Breast epithelium (tissue), 4 donors: ENCODE data around the gene CDC45. TPM values are rescaled to one million over a fixed set of nuclear protein-coding genes. Genes with fewer than 3 reads are reported as not detected.

Experiments used
- DNase-seq, 2 donors: peaks; one replicate each; pipeline ENCODE4 v3.0.0-alpha.2; 2019; ENCODE audit warnings: low spot score in 2 of 2
- H3K27ac ChIP-seq, 2 donors: fragments of 200-600 bp; sonication (generic) in 1 of 2; one replicate each; pipeline ENCODE4 v1.5.1; 2016 to 2019; ENCODE audit warnings: mild to moderate bottlenecking in 1 of 2
- H3K27me3 ChIP-seq, 2 donors: fragments of 200-600 bp; sonication (generic) in 1 of 2; one replicate each; pipeline versions ENCODE4 v1.5.1 to v1.6.0; 2017 to 2019; ENCODE audit warnings: control low read depth in 1 of 2, mild to moderate bottlenecking in 1 of 2
- H3K36me3 ChIP-seq: fragments of 200-600 bp; one replicate; pipeline ENCODE4 v1.5.1; 2019
- H3K4me1 ChIP-seq, 2 donors: fragments of 200-600 bp; sonication (generic); one replicate each; pipeline ENCODE4 v1.5.1; 2016 to 2019; ENCODE audit warnings: control low read depth in 1 of 2
- H3K4me3 ChIP-seq, 3 donors: fragments of 200-600 bp; sonication (generic); 1 replicate in 2 of 3; 2 replicates in 1 of 3; pipeline ENCODE4 v1.5.1; 2016 to 2019; ENCODE audit warnings: mild to moderate bottlenecking in 3 of 3, moderate library complexity in 2 of 3
- H3K9me3 ChIP-seq, 2 donors: fragments of 200-600 bp; sonication (generic) in 1 of 2; one replicate each; pipeline ENCODE4 v1.5.1; 2016 to 2019; ENCODE audit warnings: control low read depth in 1 of 2
- POLR2A ChIP-seq: fragments of 450-650 bp; IDR thresholded peaks from one replicate; pipeline ENCODE4 v1.6.1; 2016; ENCODE audit warnings: antibody characterized with exemption, mild to moderate bottlenecking, moderate library complexity
- POLR2AphosphoS5 ChIP-seq, 3 donors: sonication (generic); formaldehyde crosslinking; IDR thresholded peaks; one replicate each; pipeline ENCODE4 v1.6.1; 2017; ENCODE audit warnings: antibody characterized with exemption in 3 of 3
- intact Hi-C: fragments of 100-400 bp; cut with DNase I; formaldehyde crosslinking; loops from one replicate; pipeline ENCODE4 v1.15.1; 2023; ENCODE audit warnings: low total_unique reads
- total RNA-seq, 3 donors: library from RNA; depleted of rRNA; stranded (reverse); fragments of >200 nt; gene quantifications; one replicate each; pipeline ENCODE4 v1.1.0, GENCODE V29; 2016
- TF ChIP-seq, protein P1 (sequence below), 3 donors: fragments of 450-650 bp; IDR thresholded peaks; one replicate each; pipeline ENCODE4 v1.5.1; 2016 to 2017; ENCODE audit warnings: antibody characterized with exemption in 3 of 3, mild to moderate bottlenecking in 3 of 3, moderate library complexity in 3 of 3

Gene CDC45
- total RNA-seq, 3 donors from 2014 or later: 0.48 TPM; not detected in 2

DNA sequence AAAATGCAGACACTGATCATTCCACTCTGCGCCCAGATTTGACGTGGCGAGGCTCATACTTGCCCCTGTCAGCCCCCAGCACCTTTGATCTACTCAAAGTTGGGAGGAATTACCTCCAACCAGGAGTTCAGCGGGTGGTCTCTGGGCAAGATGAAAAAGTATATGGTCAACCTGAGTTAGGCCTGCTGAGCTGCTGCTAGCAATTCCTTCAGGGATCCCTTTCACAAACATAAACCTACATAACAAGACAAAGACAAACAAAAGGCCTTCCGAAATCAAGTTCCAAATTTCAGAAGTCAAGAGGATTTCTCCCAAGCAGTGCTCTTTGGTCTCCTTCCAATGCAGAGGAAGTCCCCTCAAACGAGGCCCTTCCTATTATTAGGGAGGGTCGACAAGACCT, 23.6 kb downstream of the CDC45 start:
- DNase-seq: no peak
- TF ChIP-seq POLR2AphosphoS5 (IDR thresholded peaks at IDR 0.05) (no peak), POLR2A (no peak)
- TF ChIP-seq, protein P1, sequence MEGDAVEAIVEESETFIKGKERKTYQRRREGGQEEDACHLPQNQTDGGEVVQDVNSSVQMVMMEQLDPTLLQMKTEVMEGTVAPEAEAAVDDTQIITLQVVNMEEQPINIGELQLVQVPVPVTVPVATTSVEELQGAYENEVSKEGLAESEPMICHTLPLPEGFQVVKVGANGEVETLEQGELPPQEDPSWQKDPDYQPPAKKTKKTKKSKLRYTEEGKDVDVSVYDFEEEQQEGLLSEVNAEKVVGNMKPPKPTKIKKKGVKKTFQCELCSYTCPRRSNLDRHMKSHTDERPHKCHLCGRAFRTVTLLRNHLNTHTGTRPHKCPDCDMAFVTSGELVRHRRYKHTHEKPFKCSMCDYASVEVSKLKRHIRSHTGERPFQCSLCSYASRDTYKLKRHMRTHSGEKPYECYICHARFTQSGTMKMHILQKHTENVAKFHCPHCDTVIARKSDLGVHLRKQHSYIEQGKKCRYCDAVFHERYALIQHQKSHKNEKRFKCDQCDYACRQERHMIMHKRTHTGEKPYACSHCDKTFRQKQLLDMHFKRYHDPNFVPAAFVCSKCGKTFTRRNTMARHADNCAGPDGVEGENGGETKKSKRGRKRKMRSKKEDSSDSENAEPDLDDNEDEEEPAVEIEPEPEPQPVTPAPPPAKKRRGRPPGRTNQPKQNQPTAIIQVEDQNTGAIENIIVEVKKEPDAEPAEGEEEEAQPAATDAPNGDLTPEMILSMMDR (IDR thresholded peaks at IDR 0.05): no peak
- no peak overlapping the region for H3K4me3 ChIP-seq
- no peaks in the 10 kb centered on the region for H3K9me3 ChIP-seq
- no peaks in the 10 kb centered on the region for H3K27me3 ChIP-seq
- H3K27ac ChIP-seq: no peak overlapping the region
- no peaks in the 10 kb centered on the region for H3K36me3 ChIP-seq
- no peaks in the 10 kb centered on the region for H3K4me1 ChIP-seq
- intact Hi-C loops: no loop called here

DNA sequence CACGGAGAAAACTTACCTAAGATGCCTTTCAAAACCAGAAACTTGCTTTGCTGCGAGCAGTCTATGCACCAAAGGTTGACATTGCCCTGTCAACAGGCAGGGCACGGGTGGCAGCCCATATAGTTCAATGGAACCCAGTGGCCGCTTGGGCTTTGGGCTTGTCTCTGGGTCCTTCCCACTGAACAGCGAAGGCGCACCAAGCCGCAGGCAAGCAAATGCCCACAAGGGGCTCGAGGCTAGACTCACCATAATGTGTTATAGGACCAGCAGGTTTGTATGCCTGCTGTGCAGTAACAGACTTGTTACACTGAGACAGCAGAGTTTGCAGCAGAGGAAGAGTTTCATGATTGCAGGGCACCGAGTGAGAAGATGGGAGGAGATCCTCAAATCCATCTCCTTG, 24.1 kb downstream of the CDC45 start:
- H3K9me3 ChIP-seq: no peaks in the 10 kb centered on the region
- intact Hi-C loops: no loop called here
- no peak overlapping the region for H3K4me3 ChIP-seq
- H3K4me1 ChIP-seq: no peaks in the 10 kb centered on the region
- H3K36me3 ChIP-seq: no peaks in the 10 kb centered on the region
- H3K27ac ChIP-seq: no peak overlapping the region
- H3K27me3 ChIP-seq: no peaks in the 10 kb centered on the region
- no peak for DNase-seq
- TF ChIP-seq POLR2A: no peak
- TF ChIP-seq, protein P1 (IDR thresholded peaks at IDR 0.05): no peak
- TF ChIP-seq POLR2AphosphoS5 (IDR thresholded peaks at IDR 0.05): no peak

DNA sequence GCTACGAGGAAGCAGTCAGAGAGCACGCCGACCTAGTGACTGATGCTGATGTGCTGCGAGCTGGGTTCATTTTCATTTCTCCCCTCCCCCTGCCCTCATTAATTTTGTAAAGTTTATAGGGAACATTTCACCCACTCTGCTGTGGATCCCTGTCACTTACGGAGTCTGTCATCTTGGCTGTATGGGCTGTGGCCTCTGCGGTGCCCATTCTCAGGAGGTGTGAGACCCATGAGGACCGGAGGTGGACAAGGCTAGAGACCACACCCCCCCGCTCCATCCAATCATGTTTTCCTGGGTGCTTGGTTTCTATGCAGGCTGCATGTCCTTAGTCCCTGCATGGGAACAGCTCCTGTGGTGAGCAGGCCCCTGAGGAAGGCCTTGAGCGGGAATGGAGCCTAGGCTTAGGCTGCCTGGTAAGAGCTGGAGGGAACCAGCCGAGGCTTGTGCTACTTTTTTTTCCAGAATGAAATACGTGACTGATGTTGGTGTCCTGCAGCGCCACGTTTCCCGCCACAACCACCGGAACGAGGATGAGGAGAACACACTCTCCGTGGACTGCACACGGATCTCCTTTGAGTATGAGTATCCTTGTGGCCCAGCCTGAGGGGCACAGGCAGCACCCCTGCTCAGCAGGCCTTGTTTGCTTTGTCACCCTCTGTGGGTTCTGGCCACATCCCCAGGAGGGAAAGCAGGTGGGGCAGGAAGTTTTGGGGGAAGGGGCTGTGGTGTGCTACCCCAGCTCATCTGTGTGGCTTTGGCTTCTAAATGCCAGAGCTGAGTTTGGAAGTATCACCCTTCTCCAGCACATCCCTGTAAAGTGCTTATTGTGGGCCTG, 25.4 kb downstream of the CDC45 start:
- H3K9me3 ChIP-seq: no peaks in the 10 kb centered on the region
- no peak overlapping the region for H3K27ac ChIP-seq
- H3K27me3 ChIP-seq: no peaks in the 10 kb centered on the region
- no peaks in the 10 kb centered on the region for H3K36me3 ChIP-seq
- TF ChIP-seq POLR2AphosphoS5 (IDR thresholded peaks at IDR 0.05) (no peak), POLR2A (no peak)
- TF ChIP-seq, protein P1 (IDR thresholded peaks at IDR 0.05): no peak
- no peak overlapping the region for H3K4me3 ChIP-seq
- no peaks in the 10 kb centered on the region for H3K4me1 ChIP-seq
- intact Hi-C loops: no loop called here
- no peak for DNase-seq

DNA sequence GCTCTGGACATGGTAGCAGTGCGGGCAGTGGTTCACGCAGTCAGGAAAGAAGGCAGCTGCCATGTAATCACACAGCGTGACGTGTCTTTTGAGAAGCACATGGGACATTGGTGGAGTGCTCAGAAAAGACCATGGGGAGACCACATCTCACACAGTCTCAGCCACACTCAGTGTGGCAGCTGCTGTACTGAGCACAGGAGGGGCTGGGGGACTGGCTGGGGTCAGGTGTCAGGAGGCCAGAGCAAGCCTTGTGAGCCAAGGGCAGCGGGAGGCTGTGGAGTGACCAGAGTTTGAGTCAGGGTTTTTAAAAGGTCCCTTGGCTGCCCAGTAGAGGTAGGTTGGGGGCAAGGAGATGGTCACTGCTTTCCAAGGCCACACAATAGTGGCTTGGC, 26.0 kb downstream of the CDC45 start:
- no peaks in the 10 kb centered on the region for H3K4me1 ChIP-seq
- DNase-seq: no peak
- TF ChIP-seq POLR2AphosphoS5 (IDR thresholded peaks at IDR 0.05) (no peak), POLR2A (no peak)
- TF ChIP-seq, protein P1 (IDR thresholded peaks at IDR 0.05): no peak
- H3K4me3 ChIP-seq: no peak overlapping the region
- H3K27me3 ChIP-seq: no peaks in the 10 kb centered on the region
- H3K36me3 ChIP-seq: no peaks in the 10 kb centered on the region
- no peak overlapping the region for H3K27ac ChIP-seq
- intact Hi-C loops: loop anchor here (1.0 kb wide), 1 partner anchor 9 kb away; no protein-coding TSS in a partner anchor
- no peaks in the 10 kb centered on the region for H3K9me3 ChIP-seq

DNA sequence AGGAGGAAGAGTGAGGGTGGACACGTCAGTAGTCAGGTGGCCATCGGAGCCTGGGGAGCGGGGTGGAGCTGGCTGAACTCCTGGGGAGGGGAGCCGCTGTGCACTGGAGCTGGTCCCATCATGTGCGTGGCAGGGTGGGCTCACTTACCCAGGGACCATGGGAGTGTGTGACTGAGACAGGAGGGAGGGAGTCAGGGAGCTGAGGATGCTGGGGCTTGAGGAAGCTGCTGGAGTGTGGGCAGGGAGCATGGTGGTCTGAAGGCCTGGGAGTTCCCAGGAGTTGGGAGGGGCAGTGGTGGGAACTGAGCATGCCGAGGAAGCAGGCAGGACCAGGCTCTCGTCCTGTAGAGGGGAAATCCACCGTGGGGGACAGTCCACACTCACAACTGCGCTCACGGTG, 26.5 kb downstream of the CDC45 start:
- Histone ChIP-seq H3K27me3 (no peaks in the 10 kb centered on the region), H3K4me1 (no peaks in the 10 kb centered on the region), H3K4me3 (no peak overlapping the region), H3K36me3 (no peaks in the 10 kb centered on the region), H3K27ac (no peak overlapping the region), H3K9me3 (no peaks in the 10 kb centered on the region)
- TF ChIP-seq POLR2A: no peak
- no peak for TF ChIP-seq POLR2AphosphoS5 (IDR thresholded peaks at IDR 0.05)
- TF ChIP-seq, protein P1 (IDR thresholded peaks at IDR 0.05): no peak
- intact Hi-C loops: loop anchor here (1.0 kb wide), 1 partner anchor 10 kb away; no protein-coding TSS in a partner anchor
- no peak for DNase-seq
